Measurements from ENCODE around the gene IGFBP6. TPM values are rescaled to one million over a fixed set of nuclear protein-coding genes. Genes with fewer than 3 reads are reported as not detected.

The IGFBP6 gene
- total RNA-seq, 1 donor from 2014 or later, result 2.2 TPM

- DNase-seq (ENCODE audit: low read depth in 2 of 2), result no peak
Observed at GRCh38 chr12:53115891-53116648, 18.6 kb downstream of the IGFBP6 start.

DNA sequence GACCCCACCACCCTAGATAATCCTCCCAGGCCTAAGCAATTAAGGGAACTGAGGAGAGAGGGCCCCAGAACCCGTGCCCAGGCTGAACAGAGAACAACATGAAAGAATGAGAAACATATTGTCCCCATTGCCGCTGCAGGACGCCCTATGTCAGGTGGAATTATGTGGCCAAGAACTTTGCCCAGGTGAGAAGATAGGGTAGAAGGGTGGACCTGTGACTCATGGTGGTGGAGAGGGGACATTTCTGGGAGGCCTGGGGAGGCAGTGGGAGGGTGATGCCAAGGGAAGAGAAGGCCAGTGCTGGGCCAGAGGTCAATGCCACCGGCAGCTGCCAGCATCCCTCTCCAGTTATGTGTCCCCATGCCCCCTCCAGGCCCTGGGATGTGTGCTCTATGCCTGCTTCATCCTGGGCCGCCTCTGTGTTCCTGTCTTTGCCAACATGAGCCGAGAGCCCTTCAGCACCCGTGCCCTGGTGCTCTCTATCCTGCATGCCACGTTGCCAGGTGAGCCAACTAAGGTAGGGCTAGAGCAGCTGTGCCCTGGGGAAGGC lies 21.4 kb downstream of the IGFBP6 start:
- DNase-seq (ENCODE audit: low read depth in 2 of 2), result no peak

DNA sequence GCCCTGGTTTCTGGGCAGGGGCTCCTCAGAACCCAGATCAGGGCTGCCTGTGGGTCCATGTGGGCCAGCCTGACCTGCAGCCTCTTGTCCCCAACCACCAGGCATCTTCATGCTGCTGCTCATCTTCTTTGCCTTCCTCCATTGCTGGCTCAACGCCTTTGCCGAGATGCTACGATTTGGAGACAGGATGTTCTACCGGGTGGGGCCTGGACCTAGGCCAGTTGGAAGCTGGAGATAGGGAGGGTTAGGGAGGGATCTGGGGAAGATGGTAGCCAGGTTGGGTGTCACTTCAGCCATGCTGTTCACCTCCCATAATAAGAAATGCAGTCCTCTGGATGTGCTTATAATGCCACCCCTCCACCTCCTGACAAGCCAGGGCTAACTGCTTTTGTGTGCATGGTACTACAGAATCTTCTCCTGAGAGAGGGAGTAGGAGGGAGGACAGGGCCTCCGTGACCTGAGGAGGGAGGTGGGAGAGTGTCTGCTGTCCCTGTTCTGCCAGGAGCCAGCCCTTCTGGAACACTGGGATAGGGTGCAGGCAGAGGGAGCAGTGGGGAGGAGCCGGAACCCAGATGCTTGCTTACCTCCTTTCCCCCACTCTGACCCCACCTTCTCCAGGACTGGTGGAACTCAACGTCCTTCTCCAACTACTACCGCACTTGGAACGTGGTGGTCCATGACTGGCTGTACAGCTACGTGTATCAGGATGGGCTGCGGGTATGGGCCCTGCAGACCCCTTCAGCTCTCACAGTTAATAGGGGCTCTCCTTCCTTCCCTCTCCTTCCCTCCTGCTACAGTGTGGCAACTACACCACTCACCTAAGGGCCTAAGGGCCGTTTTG lies 23.4 kb downstream of the IGFBP6 start:
- no peak for DNase-seq (ENCODE audit: low read depth in 2 of 2)

GRCh38 chr12:53122961-53123468 lies 25.5 kb downstream of the IGFBP6 start:
- no peak for DNase-seq (ENCODE audit: low read depth in 2 of 2)

DNA sequence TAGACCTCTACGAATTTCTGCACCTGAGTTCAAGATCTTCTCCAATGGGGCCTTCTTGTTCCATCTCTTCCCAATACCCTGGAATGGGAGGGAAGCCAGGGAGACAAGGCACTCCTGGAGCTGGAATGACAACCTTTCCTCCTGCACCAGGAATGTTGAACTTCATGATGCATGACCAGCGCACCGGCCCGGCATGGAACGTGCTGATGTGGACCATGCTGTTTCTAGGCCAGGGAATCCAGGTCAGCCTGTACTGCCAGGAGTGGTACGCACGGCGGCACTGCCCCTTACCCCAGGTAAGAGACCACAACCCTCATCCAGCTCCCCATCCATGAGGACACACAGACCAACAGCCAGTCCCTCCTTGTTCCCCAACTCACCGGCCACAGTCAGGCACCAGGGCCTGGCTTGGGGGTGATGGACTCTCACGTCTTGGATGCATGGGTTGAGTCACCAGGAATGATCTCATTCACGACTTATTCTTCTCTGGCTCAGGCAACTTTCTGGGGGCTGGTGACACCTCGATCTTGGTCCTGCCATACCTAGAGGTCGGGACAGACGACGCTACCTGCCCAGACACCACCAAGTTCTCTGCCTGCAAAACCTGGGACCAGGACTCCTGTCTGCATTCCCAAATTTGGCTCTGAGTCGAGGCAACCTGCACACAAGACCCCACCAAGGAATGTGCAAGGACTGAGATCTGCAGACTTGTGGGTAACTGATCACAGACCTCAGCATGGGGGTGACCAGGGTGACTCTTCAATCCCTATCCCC lies 26.3 kb downstream of the IGFBP6 start:
- peak in 1 of 2 donors; percentile 21 for DNase-seq (ENCODE audit: low read depth in 2 of 2)

- DNase-seq (ENCODE audit: low read depth in 2 of 2), result no peak
Observed at GRCh38 chr12:53124352-53124723, 26.9 kb downstream of the IGFBP6 start.

DNA sequence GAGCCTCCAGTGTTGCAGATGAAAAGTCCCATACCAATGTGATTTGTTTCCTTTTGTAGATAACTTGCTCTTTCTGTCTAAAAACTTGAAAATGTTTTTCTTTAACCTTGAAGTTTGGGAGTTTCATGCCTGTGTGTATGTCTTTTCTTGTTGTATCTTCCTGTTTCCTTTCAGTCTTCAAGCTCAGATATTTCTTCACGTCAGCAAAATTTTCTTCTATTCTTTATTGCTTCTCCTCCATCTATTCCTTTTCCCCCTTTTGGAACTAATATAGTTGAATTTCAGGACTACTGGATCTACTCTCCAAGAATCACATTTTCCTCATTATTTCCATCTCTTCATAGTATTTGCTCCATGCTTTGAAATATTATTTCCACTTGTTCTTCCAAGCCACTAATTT lies 29.7 kb downstream of the IGFBP6 start:
- DNase-seq (ENCODE audit: low read depth in 2 of 2), result no peak

DNA sequence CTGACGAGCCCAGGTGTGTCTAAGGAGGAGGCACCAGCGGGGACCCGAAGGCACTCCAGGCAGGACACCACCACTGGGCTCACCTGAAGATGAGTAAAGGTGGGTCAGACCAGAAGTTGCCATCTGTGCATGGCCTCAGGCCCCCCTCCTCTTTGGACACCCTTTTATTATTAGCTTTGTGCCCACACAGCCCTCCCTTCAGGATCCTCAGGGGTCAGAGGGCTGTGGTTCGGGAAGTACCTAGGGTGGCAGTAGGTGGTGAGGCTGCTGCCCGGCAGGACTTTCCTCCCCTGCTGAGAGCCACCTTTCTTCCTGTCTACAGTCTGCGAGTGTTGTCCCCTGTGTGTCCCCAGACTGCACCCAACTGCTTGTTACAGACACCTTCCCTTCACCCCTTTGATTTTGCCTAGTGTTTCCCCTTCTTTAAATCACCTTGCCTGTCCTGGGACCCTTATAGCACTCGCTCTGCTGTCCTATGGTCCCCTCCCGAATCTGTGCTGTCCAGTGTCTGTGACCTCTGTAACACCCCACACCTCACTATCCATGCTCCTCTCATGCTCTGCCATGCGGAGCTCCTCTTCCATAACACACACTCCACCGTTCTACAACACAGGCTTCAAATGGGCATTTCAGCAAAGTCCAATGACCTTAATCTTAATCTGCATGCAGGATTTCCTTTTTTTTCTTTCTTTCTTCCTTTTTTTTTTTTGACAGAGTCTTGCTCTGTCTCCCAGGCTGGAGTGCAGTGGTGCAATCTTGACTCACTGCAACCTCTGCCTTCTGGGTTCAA lies 31.5 kb downstream of the IGFBP6 start:
- no peak for DNase-seq (ENCODE audit: low read depth in 2 of 2)

DNA sequence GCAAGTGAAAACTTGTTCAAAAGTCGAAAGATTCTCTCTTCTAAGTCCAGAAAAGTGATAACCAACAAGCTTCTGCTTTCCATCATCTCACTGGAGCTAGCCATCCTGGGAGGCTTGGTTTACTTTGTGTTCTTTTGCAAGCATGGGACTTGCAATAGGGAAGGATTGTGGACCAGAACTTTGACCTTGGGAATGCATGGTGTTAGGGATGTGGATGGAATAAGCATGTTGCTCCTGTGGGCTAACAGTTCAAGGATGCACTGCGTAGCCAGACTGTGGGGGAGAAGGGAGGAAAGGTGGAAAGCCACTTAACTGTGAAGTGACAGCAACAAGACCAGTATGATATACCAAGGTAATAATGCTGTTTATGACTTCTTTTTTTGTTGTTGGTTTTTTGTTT lies 34.4 kb downstream of the IGFBP6 start:
- DNase-seq (ENCODE audit: low read depth in 2 of 2), result no peak

- no peak for DNase-seq (ENCODE audit: low read depth in 2 of 2)
Observed at GRCh38 chr12:53133722-53134121, 36.3 kb downstream of the IGFBP6 start.

GRCh38 chr12:53143355-53143754 lies 45.9 kb downstream of the IGFBP6 start:
- no peak for DNase-seq (ENCODE audit: low read depth in 2 of 2)

DNA sequence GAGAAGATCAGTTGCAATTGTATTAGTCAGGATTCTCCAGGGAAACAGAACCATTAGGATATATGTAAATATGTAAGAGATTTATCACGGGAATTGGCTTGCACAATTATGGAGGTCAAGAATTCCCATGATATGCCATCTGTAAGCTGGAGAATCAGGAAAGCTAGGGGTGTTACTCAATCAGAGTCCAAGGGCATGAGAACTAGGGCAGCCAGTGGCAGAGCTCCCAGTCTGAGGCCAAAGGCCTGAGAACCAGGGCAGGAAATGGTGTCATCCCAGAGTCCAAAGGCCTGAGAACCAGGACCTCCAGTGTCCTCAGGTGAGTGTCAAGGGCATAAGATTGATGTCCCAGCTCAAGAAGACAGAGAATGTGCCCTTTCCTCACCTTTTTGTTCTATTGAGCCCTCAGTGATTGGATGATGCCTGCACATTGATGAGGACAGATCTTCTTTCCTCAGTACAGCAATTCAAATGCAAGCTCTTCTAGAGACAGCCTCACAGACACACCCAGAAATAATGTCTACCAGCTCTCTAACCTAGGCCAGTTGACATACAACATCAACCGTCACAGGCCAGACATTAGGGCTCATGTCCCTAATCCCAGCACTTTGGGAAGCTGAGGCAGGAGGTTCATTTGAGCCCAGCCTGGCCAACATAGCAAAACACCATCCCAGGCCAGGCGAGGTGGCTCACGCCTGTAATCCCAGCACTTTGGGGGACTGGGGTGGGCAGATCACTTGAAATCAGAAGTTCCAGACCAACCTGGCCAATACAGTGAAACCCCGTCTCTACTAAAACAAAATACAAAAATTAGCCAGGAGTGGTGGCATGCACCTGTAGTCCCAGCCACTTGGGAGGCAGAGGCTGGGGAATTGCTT lies 48.2 kb downstream of the IGFBP6 start:
- DNase-seq (ENCODE audit: low read depth in 2 of 2), result no peak

GRCh38 chr12:53147181-53147580 lies 49.7 kb downstream of the IGFBP6 start:
- no peak for DNase-seq (ENCODE audit: low read depth in 2 of 2)

DNA sequence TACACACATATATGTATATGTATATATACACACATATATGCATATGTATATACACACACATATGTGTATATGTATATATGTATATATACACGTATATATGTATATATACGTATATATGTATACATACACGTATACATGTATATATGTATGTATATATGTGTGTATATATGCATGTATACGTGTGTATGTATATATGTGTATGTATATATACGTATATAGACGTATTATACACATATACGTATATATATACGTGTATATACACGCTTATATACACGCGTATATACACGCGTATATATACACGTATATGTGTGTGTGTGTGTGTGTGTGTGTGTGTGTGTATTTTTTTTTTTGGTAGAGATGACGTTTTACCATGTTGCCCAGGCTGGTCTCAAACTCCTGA lies 50.2 kb downstream of the IGFBP6 start:
- no peak for DNase-seq (ENCODE audit: low read depth in 2 of 2)

DNA sequence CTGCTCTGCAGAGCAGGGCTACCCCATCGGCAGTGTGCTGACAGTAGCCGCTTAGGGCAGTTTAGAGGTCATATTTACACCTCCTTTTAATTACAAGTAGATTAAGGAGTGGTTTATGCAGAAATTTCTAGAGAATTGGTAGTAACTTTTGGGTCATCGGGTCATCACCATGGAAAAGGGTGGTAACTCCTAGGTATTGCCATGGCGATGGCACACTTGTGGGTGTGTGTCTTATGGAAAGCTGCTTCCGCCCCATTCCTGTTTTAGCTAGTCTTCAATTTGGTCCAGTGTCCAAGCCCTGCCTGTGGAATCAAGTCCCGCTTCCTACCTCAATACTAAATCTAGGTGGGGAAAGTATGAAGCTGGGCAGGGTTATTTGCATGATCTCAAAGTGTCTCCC lies 53.6 kb downstream of the IGFBP6 start:
- DNase-seq (ENCODE audit: low read depth in 2 of 2), result no peak

Other genes starting within 250 kb of the IGFBP6 start
- gene KRT78, start 248.7 kb upstream of the IGFBP6 start, total RNA-seq, result not detected in 2 replicates
- 11.3 and 12.6 TPM in 2 replicates for gene KRT8, start 192.6 kb upstream of the IGFBP6 start, total RNA-seq
- gene KRT18, start 148.5 kb upstream of the IGFBP6 start, total RNA-seq, result 139 and 162 TPM in 2 replicates
- 775 and 904 TPM in 2 replicates for gene EIF4B, start 91.2 kb upstream of the IGFBP6 start, total RNA-seq
- 15.9 and 18.3 TPM in 2 replicates for gene TNS2, start 47.6 kb upstream of the IGFBP6 start, total RNA-seq
- gene SPRYD3, start 18.3 kb upstream of the IGFBP6 start, total RNA-seq, result 8.9 and 12.9 TPM in 2 replicates
- not detected in 2 replicates for gene SOAT2, start 5.8 kb downstream of the IGFBP6 start, total RNA-seq
- gene ZNF740, start 83.1 kb downstream of the IGFBP6 start, total RNA-seq, result 9.6 and 12.1 TPM in 2 replicates
- 2.6 and 6.0 TPM in 2 replicates for gene CSAD, start 83.3 kb downstream of the IGFBP6 start, total RNA-seq
- not detected in 2 replicates for gene ITGB7, start 109.6 kb downstream of the IGFBP6 start, total RNA-seq
- gene RARG, start 134.5 kb downstream of the IGFBP6 start, total RNA-seq, result 5.2 and 10.9 TPM in 2 replicates
- gene ESPL1, start 170.6 kb downstream of the IGFBP6 start, total RNA-seq, result 0.99 and 3.7 TPM in 2 replicates
- gene PFDN5, start 197.9 kb downstream of the IGFBP6 start, total RNA-seq, result 412 and 577 TPM in 2 replicates
- 31.6 and 35.9 TPM in 2 replicates for gene MYG1, start 202.0 kb downstream of the IGFBP6 start, total RNA-seq
- gene AAAS, start 223.9 kb downstream of the IGFBP6 start, total RNA-seq, result 23.8 and 24.6 TPM in 2 replicates
- gene SP7, start 238.7 kb downstream of the IGFBP6 start, total RNA-seq, result not detected in 2 replicates